PC-9 (cell line): ENCODE measurements around the gene NUP42.

Experiments
- CTCF ChIP-seq: fragments of 200-600 bp; sonication (generic); conservative IDR thresholded peaks from 2 replicates; pipeline ENCODE4 v1.6.1; 2017; ENCODE audit warnings: mixed run types, antibody characterized with exemption, mild to moderate bottlenecking, moderate library complexity
- EZH2 ChIP-seq: fragments of 200-600 bp; sonication (generic); IDR thresholded peaks from 2 replicates; pipeline ENCODE4 v1.8.0; 2017; ENCODE audit warnings: antibody characterized with exemption, low read depth

- TF ChIP-seq CTCF (no peak), EZH2 (no peak)
Observed at GRCh38 chr7:23242935-23243334, 61.1 kb downstream of the NUP42 start.
